HEK293 (cell line): ENCODE data around the gene YAF2.

Experiments
- AEBP2 ChIP-seq: fragments of 450-650 bp; formaldehyde crosslinking; IDR thresholded peaks from 2 replicates; pipeline ENCODE4 v1.5.1; 2016; ENCODE audit warnings: missing biosample characterization, missing genetic modification characterization, borderline replicate concordance
- BCL11A ChIP-seq: fragments of 450-650 bp; formaldehyde crosslinking; IDR thresholded peaks from 2 replicates; pipeline ENCODE4 v1.5.1; 2016; ENCODE audit warnings: low read depth, missing biosample characterization, missing genetic modification characterization
- EGR2 ChIP-seq: fragments of 450-650 bp; formaldehyde crosslinking; IDR thresholded peaks from 2 replicates; pipeline ENCODE4 v1.5.1; 2016; ENCODE audit warnings: low read depth, missing biosample characterization, missing genetic modification characterization
- GFI1B ChIP-seq: fragments of 450-650 bp; formaldehyde crosslinking; IDR thresholded peaks from 2 replicates; pipeline ENCODE4 v1.5.1; 2016; ENCODE audit warnings: missing biosample characterization, missing genetic modification characterization
- GLI2 ChIP-seq: fragments of 450-650 bp; formaldehyde crosslinking; IDR thresholded peaks from 2 replicates; pipeline ENCODE4; 2017; ENCODE audit warnings: missing biosample characterization, missing genetic modification characterization, low read depth, borderline replicate concordance
- GLIS1 ChIP-seq: fragments of 450-650 bp; formaldehyde crosslinking; IDR thresholded peaks from 2 replicates; pipeline ENCODE4 v1.5.1; 2016; ENCODE audit warnings: missing biosample characterization, missing genetic modification characterization
- GLIS2 ChIP-seq: fragments of 450-650 bp; formaldehyde crosslinking; IDR thresholded peaks from 2 replicates; pipeline ENCODE4 v1.5.1; 2016; ENCODE audit warnings: missing biosample characterization, missing genetic modification characterization
- IKZF3 ChIP-seq: fragments of 450-650 bp; IDR thresholded peaks from 2 replicates; pipeline ENCODE4 v1.5.0; 2018; ENCODE audit warnings: missing biosample characterization, mild to moderate bottlenecking, missing genetic modification characterization, moderate library complexity
- KLF9 ChIP-seq: fragments of 450-650 bp; formaldehyde crosslinking; IDR thresholded peaks from 2 replicates; pipeline ENCODE4 v1.5.1; 2016; ENCODE audit warnings: missing biosample characterization, missing genetic modification characterization, low read depth
- MYNN ChIP-seq: fragments of 450-650 bp; formaldehyde crosslinking; IDR thresholded peaks from 2 replicates; pipeline ENCODE4 v1.5.1; 2016; ENCODE audit warnings: missing biosample characterization, missing genetic modification characterization, borderline replicate concordance
- PRDM2 ChIP-seq: fragments of 450-650 bp; formaldehyde crosslinking; IDR thresholded peaks from 2 replicates; pipeline ENCODE4 v1.5.1; 2016; ENCODE audit warnings: missing biosample characterization, missing genetic modification characterization, borderline replicate concordance
- ZBTB1 ChIP-seq: fragments of 450-650 bp; formaldehyde crosslinking; IDR thresholded peaks from 2 replicates; pipeline ENCODE4 v1.5.1; 2016; ENCODE audit warnings: missing biosample characterization, missing genetic modification characterization
- ZBTB21 ChIP-seq: fragments of 450-650 bp; formaldehyde crosslinking; IDR thresholded peaks from 2 replicates; pipeline ENCODE4 v1.5.1; 2017; ENCODE audit warnings: missing biosample characterization, missing genetic modification characterization
- ZBTB7A ChIP-seq: fragments of 450-650 bp; formaldehyde crosslinking; IDR thresholded peaks from 2 replicates; pipeline ENCODE4 v1.5.1; 2016; ENCODE audit warnings: low read depth, missing biosample characterization, missing genetic modification characterization
- ZFP41 ChIP-seq: fragments of 450-650 bp; formaldehyde crosslinking; IDR thresholded peaks from 2 replicates; pipeline ENCODE4 v1.5.1; 2016; ENCODE audit warnings: missing biosample characterization, missing genetic modification characterization, borderline replicate concordance
- ZNF112 ChIP-seq: fragments of 450-650 bp; formaldehyde crosslinking; IDR thresholded peaks from 2 replicates; pipeline ENCODE4 v1.5.0; 2017; ENCODE audit warnings: missing biosample characterization, missing genetic modification characterization
- ZNF266 ChIP-seq: fragments of 450-650 bp; formaldehyde crosslinking; IDR thresholded peaks from 2 replicates; pipeline ENCODE4 v1.5.1; 2016; ENCODE audit warnings: missing biosample characterization, missing genetic modification characterization, low read depth
- ZNF280C ChIP-seq: fragments of 450-650 bp; formaldehyde crosslinking; IDR thresholded peaks from 2 replicates; pipeline ENCODE4 v1.5.1; 2016; ENCODE audit warnings: missing biosample characterization, missing genetic modification characterization
- ZNF544 ChIP-seq: fragments of 450-650 bp; formaldehyde crosslinking; IDR thresholded peaks from 2 replicates; pipeline ENCODE4 v1.5.0; 2017; ENCODE audit warnings: missing biosample characterization, missing genetic modification characterization
- ZNF555 ChIP-seq: fragments of 450-650 bp; formaldehyde crosslinking; conservative IDR thresholded peaks from 2 replicates; pipeline ENCODE4 v1.5.1; 2017; ENCODE audit warnings: missing biosample characterization, mild to moderate bottlenecking, missing genetic modification characterization, inconsistent platforms
- ZNF560 ChIP-seq: fragments of 450-650 bp; formaldehyde crosslinking; IDR thresholded peaks from 2 replicates; pipeline ENCODE4 v1.5.1; 2017; ENCODE audit warnings: missing biosample characterization, missing genetic modification characterization, borderline replicate concordance
- ZNF585B ChIP-seq: fragments of 450-650 bp; formaldehyde crosslinking; IDR thresholded peaks from 2 replicates; pipeline ENCODE4 v1.5.1; 2016; ENCODE audit warnings: missing biosample characterization, missing genetic modification characterization
- ZNF596 ChIP-seq: fragments of 450-650 bp; IDR thresholded peaks from 2 replicates; pipeline ENCODE4 v1.5.0; 2018; ENCODE audit warnings: missing biosample characterization, mild to moderate bottlenecking, missing genetic modification characterization, moderate library complexity
- ZNF654 ChIP-seq: fragments of 450-650 bp; formaldehyde crosslinking; IDR thresholded peaks from 2 replicates; pipeline ENCODE4 v1.5.1; 2016; ENCODE audit warnings: low read depth, missing biosample characterization, missing genetic modification characterization
- ZNF658 ChIP-seq: fragments of 450-650 bp; formaldehyde crosslinking; IDR thresholded peaks from 2 replicates; pipeline ENCODE4; 2016; ENCODE audit warnings: missing biosample characterization, missing genetic modification characterization
- ZNF701 ChIP-seq: fragments of 450-650 bp; formaldehyde crosslinking; IDR thresholded peaks from 2 replicates; pipeline ENCODE4 v1.5.1; 2016; ENCODE audit warnings: missing biosample characterization, missing genetic modification characterization
- ZNF704 ChIP-seq: fragments of 450-650 bp; formaldehyde crosslinking; IDR thresholded peaks from 2 replicates; pipeline ENCODE4 v1.5.1; 2016; ENCODE audit warnings: missing biosample characterization, missing genetic modification characterization
- ZNF707 ChIP-seq: fragments of 450-650 bp; formaldehyde crosslinking; IDR thresholded peaks from 2 replicates; pipeline ENCODE4 v1.5.1; 2016; ENCODE audit warnings: missing biosample characterization, missing genetic modification characterization
- ZNF768 ChIP-seq: fragments of 450-650 bp; formaldehyde crosslinking; IDR thresholded peaks from 2 replicates; pipeline ENCODE4 v1.5.1; 2018; ENCODE audit warnings: missing biosample characterization, mild to moderate bottlenecking, missing genetic modification characterization
- ZNF830 ChIP-seq: fragments of 450-650 bp; IDR thresholded peaks from 2 replicates; pipeline ENCODE4 v1.5.0; 2018; ENCODE audit warnings: missing biosample characterization, missing genetic modification characterization, low read depth, mild to moderate bottlenecking, moderate library complexity
- ZNF837 ChIP-seq: fragments of 450-650 bp; formaldehyde crosslinking; IDR thresholded peaks from 2 replicates; pipeline ENCODE4 v1.5.1; 2016; ENCODE audit warnings: missing biosample characterization, missing genetic modification characterization
- ZNF843 ChIP-seq: fragments of 450-650 bp; formaldehyde crosslinking; IDR thresholded peaks from 2 replicates; pipeline ENCODE4 v1.5.1; 2016; ENCODE audit warnings: missing biosample characterization, missing genetic modification characterization

Gene YAF2

GRCh38 chr12:42285431-42285830 lies 47.4 kb upstream of the YAF2 start (continued):
- TF ChIP-seq GLI2 (tag by site-specific recombination) (no peak; the same call in 1 of the 2 replicates), ZNF266 (tag by site-specific recombination) (peak; percentile 58; the same call in 1 of the 2 replicates), ZNF560 (tag by site-specific recombination) (0 out of 2 replicates have a peak, but pooled peaks have one; percentile 30), ZNF280C (tag by site-specific recombination) (no peak), MYNN (tag by site-specific recombination) (no peak), ZNF843 (tag by site-specific recombination) (no peak), BCL11A (tag by site-specific recombination) (no peak), EGR2 (tag by site-specific recombination) (no peak), ZFP41 (tag by site-specific recombination) (no peak), ZNF768 (tag by site-specific recombination) (no peak), ZNF544 (tag by site-specific recombination) (no peak), ZNF830 (no peak), ZNF654 (tag by site-specific recombination) (peak; percentile 38), GLIS1 (tag by site-specific recombination) (no peak), ZNF596 (tag by site-specific recombination) (no peak), ZBTB7A (no peak), ZBTB21 (no peak), ZNF658 (no peak), ZNF112 (tag by site-specific recombination) (no peak), KLF9 (tag by site-specific recombination) (no peak), ZNF585B (tag by site-specific recombination) (no peak), PRDM2 (tag by site-specific recombination) (no peak), ZNF707 (tag by site-specific recombination) (no peak), AEBP2 (tag by site-specific recombination) (0 out of 2 replicates have a peak, but pooled peaks have one; percentile 28), ZNF701 (tag by site-specific recombination) (no peak), ZNF704 (tag by site-specific recombination) (no peak), GLIS2 (tag by site-specific recombination) (no peak), GFI1B (tag by site-specific recombination) (no peak), ZNF555 (tag by site-specific recombination) (peak; percentile 82), ZBTB1 (tag by site-specific recombination) (no peak), ZNF837 (no peak), IKZF3 (tag by site-specific recombination) (no peak)
